Inferior parietal cortex (tissue), 1 donor: ENCODE measurements around the gene RTL10.

Source experiments
- DNase-seq: peaks from one replicate; pipeline ENCODE4 v3.0.0-alpha.2; 2016; ENCODE audit errors: extremely low spot score

Gene RTL10

DNA sequence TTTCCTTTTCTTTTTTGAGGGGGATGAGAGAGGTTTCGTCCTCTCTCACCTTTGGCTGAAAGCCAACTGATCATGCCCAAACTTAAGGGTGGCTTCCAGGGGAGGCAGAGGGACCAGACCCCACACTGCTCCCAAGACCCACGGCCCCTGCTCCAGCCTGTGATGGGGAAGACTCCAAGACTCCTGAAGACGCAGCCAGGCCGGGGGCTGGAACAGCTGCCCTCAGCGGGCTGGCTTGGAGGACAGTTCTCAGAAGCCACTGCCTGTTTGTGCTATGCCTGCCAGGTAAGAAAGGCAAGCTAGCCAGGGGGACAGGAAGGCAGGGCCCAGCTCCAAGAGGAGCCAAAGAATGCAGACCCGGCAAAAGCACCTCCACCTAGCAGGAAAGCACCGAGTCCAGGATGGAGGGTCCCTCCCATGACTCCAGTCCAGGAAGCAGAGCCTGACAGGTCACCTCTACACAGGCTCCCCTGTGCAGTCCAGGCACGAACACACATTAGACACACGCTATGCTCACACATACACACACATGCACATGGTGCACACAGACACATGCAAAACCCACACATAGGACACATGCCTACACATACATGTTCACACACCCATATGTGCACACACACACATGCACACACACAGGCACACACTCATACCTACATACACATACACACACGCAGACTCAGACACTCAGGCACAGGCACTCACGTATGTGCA lies 31.3 kb downstream of the RTL10 start:
- DNase-seq = no peak

- DNase-seq = no peak
Measured at GRCh38 chr22:19822301-19823117, 32.2 kb downstream of the RTL10 start.

- no peak for DNase-seq
Measured at GRCh38 chr22:19821523-19822300, 33.0 kb downstream of the RTL10 start.

GRCh38 chr22:19820880-19821522 lies 33.7 kb downstream of the RTL10 start:
- no peak for DNase-seq

DNA sequence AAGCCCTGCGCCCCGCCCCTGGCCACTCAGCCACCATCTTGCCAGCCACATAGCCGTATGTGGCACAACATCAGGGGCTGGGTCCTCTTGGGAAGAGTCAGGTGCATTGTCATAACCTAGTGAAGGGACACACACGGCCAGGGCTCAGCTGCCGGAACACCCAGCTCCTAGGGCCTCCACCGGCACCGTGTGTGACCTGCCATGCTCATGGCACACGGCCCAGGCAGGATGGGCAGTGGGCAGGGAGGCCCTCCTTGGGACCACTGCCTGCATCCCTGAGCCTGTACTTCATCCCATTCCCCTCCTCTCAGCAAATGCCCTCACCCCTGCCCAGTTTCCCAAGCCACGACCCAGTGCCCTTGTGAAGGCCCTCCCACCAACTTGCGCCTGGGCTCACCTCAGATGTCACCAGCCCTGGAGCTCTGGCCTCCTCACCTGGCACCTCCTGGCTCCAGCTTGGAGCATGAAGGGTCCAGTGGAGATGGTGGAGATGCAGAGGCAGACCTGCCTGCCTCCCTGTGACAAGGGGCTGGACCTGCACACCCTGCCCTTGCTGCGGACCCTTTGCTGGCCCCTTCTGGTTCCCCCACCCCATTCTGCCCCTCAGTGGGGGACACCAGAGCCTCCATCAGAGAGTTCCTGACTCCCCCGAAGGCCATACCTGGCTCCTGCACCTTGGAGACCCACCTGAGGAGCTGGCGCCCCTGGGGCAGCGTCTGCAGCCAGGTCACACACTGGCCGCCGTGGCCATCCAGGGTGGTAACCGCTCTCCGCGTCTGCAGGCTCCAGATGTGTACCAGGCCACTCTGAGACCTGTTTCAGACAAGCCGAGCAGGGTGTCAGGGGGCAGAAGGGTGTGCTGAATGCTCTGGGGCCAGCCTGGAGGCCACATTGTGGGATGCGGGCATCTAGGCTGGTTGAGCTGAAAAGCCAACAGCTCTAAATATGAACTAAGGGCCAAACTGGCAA lies 34.5 kb downstream of the RTL10 start:
- no peak for DNase-seq

- DNase-seq = no peak
Measured at GRCh38 chr22:19819208-19819910, 35.3 kb downstream of the RTL10 start.

DNA sequence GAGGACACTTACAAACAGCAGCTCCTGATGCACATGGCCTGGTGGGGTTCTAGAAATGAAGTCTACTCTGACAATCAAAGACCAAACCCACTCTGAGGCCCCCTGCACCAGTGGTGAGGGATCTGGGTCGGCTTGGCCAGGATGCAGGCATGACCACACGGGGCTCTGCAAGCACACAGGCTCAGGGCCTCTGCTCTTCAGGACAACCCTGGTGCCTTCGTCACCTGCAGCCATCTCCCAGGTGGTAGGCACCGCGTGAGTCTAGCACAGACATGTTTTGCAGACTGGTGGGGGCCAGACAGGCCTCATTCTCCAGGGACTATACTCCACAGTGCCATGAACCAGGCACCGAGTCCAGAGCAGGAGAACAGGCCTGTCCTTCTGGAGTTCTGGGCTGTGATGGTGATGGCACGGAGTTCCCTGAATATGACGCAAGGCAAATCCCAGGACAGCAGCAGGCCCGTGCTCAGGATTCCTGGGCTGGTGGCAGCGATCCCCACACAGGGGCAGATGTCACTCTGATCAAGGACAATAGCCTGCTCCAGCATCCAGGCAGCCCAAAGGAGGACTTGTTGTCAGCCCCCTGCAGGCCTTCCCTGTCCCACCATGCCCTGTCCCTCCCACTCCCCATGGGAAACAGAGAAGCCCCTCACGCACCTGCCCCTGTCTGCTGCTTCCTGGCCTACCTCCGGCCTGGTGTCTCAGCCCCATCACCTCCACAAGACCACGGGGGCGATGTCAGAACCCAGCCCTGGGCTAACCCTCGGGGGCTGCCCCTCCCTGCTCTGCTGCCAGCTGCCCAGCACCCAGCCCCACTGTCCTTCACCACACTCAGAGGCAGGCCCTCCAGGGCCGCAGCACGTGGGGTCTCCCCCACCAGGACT lies 36.1 kb downstream of the RTL10 start:
- no peak for DNase-seq

- DNase-seq = no peak
Measured at GRCh38 chr22:19816372-19817119, 38.1 kb downstream of the RTL10 start.

DNA sequence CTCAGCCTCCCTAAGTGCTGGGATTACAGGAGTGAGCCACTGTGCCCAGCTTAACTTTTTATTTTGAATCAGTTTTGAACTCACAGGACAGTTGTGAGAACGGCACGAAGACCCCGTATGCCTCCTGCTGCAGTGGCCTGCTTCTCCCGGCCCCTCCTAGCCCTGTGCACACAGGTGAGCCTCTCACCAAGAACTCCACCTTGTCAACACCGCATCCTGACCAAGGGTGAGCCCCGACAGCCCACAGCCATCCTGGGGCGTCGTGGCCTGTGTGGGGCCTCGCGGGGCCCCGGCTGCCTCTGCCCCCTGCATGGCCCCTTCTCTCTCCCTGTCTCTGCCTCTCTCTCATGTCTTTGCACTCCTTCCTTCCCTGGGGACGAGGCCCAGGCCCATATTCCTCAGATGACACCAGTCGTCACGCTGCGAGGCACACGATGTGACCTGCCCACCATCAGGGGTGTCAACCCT lies 38.8 kb downstream of the RTL10 start:
- no peak for DNase-seq

GRCh38 chr22:19815093-19815822 lies 39.4 kb downstream of the RTL10 start:
- DNase-seq = peak; percentile 5

GRCh38 chr22:19814428-19814827 lies 40.2 kb downstream of the RTL10 start:
- no peak for DNase-seq

- no peak for DNase-seq
Measured at GRCh38 chr22:19812910-19813309, 41.8 kb downstream of the RTL10 start.

DNA sequence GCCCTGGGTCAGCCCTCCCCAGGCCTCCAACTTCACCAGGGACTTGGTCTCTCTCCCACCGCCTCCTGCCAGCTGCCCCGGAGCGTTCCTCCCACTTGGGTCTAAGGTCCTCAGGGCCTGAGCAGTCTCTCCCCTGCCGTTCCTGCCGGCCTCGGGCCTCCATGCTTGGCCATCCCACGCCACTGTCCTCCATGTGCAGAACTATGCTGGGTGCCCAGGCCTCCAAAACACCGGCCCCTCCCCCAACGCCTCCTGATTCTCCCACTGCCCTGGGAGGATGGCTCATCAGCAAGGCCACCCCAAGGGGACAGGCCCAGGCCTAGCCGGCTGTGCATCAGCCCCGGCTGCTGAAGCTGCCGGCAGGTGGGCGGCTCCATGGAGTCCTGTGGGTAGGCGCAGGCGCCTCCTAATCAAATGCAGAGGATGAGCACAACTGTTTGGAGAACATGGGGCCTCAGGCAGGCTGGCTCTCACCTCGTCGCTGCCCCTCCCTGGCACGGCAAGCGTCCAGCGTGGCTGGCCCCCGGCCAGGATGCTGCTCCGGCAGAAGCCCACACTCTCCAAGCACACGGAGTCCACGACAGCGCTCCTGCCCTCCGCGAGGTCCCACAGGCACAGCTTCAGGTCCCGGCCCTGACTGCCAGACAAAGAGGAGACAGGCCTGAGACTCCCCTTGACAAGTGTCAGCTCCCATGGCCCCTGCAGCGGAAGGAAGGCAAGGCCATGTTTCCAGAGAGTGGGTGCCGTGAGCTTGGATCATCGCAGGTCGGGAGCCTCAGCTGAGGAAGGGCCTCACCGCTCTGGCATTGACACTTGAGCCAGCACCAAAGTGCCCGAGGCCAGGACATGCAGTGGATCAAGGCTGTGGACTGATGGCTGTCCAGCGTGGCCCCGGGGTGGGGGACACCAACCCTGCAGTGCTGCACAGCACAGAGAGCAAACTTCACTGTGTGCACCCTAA lies 42.6 kb downstream of the RTL10 start:
- DNase-seq = no peak

- no peak for DNase-seq
Measured at GRCh38 chr22:19811211-19811621, 43.5 kb downstream of the RTL10 start.

DNA sequence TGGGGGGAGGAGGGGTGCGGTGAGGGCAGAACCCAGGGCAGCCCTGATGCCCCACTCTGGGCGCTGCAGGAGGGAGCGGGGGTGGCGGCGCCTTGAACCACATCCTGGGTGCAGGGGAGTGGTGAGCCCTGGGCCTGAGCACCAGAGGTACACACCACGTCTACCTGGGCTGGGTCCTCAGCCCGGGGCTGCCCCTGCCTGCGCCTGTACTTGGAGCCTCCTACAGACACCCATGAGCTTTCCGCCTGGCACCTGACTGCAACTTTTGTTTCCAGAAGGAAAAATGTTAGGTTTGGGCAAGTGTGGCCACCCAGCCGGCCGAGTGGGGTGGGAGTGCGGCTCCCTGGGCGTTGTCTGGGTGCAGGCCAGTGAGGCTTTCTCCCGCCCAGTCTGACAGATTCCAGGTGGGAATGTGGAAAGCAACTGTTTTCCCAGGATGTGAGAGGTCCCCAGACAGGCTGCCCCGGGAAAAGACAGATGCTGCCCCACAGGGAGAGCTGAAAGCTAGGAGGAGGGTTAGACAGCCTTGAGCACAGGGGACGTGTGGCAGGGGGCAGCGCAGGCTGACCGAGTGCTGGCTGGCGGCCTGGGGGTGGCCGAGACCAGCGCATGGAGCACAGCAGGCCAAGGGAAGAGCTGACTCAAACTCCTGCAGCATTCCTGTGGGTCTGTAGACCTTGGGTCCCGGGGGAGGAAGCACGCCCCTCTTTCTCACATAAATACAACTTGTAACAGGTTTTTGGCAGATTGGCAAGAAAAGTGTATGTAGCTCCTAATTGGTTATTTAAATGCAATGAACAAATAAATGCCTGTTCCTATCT lies 44.1 kb downstream of the RTL10 start:
- no peak for DNase-seq
